Suprapubic skin (tissue), 3 donors: Measurements from ENCODE around the gene CASR.

Experiments used
- CTCF ChIP-seq, 2 donors: fragments of 200-600 bp in 1 of 2; fragments of 450-650 bp in 1 of 2; sonication (generic) in 1 of 2; IDR thresholded peaks; one replicate each; pipeline ENCODE4 v1.5.1; 2016 to 2019; ENCODE audit warnings: antibody characterized with exemption in 2 of 2, mild to moderate bottlenecking in 1 of 2, moderate library complexity in 1 of 2
- EP300 ChIP-seq: sonication (generic); formaldehyde crosslinking; IDR thresholded peaks from one replicate; pipeline ENCODE4 v1.6.1; 2017; ENCODE audit warnings: antibody characterized with exemption

GRCh38 chr3:122306622-122306953 is 123.1 kb downstream of the CASR start:
- TF ChIP-seq CTCF (IDR thresholded peaks at IDR 0.05), result no peak
- no peak for TF ChIP-seq EP300
